Measurements from ENCODE around the gene CDYL2. TPM values are rescaled to one million over a fixed set of nuclear protein-coding genes. Genes with fewer than 3 reads are reported as not detected.

CDYL2 gene
- total and polyA plus RNA-seq, 2 donors (not counting 3 experiments of a cell fraction or from before 2014, with no cell fraction given) = 7.1 to 71.3 TPM

DNA sequence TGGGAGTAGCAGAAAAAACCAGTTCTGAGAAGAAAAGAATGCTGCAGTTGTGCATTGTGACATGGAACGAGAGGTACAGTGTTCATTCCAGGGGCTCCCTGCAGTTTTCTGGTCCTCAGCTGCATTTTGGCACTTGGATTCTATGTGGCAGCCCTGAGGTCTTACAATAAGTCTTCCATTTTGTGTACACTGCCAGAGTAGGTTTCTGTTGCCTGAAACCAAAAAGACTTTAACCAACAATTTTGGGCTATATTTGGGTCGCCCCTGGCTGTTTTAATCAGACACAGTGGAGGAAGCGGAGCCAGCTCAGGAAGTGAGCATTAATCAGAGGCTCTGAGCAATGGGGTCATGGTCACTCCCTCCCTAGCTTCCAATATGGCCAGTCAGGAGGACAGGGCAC is 247.9 kb downstream of the CDYL2 start:
- Histone ChIP-seq H3K27ac (ENCODE audit: insufficient read depth, low read depth, low read length) (no peak overlapping the region), H3K9me3 (replicated peaks; ENCODE audit: control insufficient read depth, insufficient read depth, low read length) (no peaks in the 10 kb centered on the region), H3K4me3 (replicated peaks in 1 of 3; ENCODE audit: insufficient read depth in 1 of 3, low read depth in 1 of 3, low read length in 3 of 3) (no peak overlapping the region), H3K36me3 (ENCODE audit: control insufficient read depth in 2 of 2, extremely low read depth in 1 of 2, insufficient read depth in 2 of 2, low read length in 2 of 2) (no peaks in the 10 kb centered on the region), H3K79me2 (ENCODE audit: control insufficient read depth, insufficient read depth, low read length) (no peaks in the 10 kb centered on the region), H3K27me3 (ENCODE audit: control insufficient read depth in 2 of 2, insufficient read depth in 2 of 2, low read length in 2 of 2) (peaks cover 5 to 7% of the 10 kb centered on the region in 2 experiments), H3K9ac (replicated peaks; ENCODE audit: extremely low read depth, insufficient read depth, low read length) (no peak overlapping the region), H4K20me1 (replicated peaks; ENCODE audit: control insufficient read depth, extremely low read depth, insufficient read depth, low read length) (no peaks in the 10 kb centered on the region), H3K4me1 (ENCODE audit: control insufficient read depth, extremely low read depth, insufficient read depth, low read length) (no peaks in the 10 kb centered on the region), H3K9me1 (replicated peaks; ENCODE audit: control insufficient read depth, extremely low read depth, insufficient read depth, low read length) (no peaks in the 10 kb centered on the region), H2AFZ (ENCODE audit: low read depth, low read length) (no peak overlapping the region), H3K4me2 (ENCODE audit: insufficient read depth, low read length) (no peak overlapping the region)
- POLR2A ChIA-PET = no interaction called here
- BruUV-seq (replicated peaks) = no TSS peak
- CTCF ChIA-PET = no interaction called here
- FAIRE-seq (no peak), DNase-seq (ENCODE audit: low read depth, low spot score) (no peak)
- TF ChIP-seq, protein P1, sequence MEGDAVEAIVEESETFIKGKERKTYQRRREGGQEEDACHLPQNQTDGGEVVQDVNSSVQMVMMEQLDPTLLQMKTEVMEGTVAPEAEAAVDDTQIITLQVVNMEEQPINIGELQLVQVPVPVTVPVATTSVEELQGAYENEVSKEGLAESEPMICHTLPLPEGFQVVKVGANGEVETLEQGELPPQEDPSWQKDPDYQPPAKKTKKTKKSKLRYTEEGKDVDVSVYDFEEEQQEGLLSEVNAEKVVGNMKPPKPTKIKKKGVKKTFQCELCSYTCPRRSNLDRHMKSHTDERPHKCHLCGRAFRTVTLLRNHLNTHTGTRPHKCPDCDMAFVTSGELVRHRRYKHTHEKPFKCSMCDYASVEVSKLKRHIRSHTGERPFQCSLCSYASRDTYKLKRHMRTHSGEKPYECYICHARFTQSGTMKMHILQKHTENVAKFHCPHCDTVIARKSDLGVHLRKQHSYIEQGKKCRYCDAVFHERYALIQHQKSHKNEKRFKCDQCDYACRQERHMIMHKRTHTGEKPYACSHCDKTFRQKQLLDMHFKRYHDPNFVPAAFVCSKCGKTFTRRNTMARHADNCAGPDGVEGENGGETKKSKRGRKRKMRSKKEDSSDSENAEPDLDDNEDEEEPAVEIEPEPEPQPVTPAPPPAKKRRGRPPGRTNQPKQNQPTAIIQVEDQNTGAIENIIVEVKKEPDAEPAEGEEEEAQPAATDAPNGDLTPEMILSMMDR (IDR thresholded peaks at IDR 0.05; ENCODE audit: extremely low read depth in 1 of 2, insufficient read depth in 1 of 2, low read depth in 1 of 2, low read length in 2 of 2) = no peak
- TF ChIP-seq GATA2 (IDR thresholded peaks at IDR 0.05; ENCODE audit: insufficient read depth, insufficient read length, low read depth, low read length) = no peak
- no peak for TF ChIP-seq POLR2A (IDR thresholded peaks at IDR 0.05; ENCODE audit: low read depth, low read length)
- no peak for TF ChIP-seq POLR2AphosphoS5 (IDR thresholded peaks at IDR 0.05; ENCODE audit: insufficient read depth, low read depth, low read length)
- TF ChIP-seq JUN (IDR thresholded peaks at IDR 0.05; ENCODE audit: borderline replicate concordance, insufficient read depth, insufficient read length, low read depth) = no peak
- TF ChIP-seq, protein P2, sequence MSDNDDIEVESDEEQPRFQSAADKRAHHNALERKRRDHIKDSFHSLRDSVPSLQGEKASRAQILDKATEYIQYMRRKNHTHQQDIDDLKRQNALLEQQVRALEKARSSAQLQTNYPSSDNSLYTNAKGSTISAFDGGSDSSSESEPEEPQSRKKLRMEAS (IDR thresholded peaks at IDR 0.05; ENCODE audit: insufficient read depth, insufficient read length) = no peak
- TF ChIP-seq MYC (IDR thresholded peaks at IDR 0.05; ENCODE audit: low read depth, low read length) = no peak
- TF ChIP-seq EZH2 (IDR thresholded peaks at IDR 0.05; ENCODE audit: borderline replicate concordance, low read depth, low read length, severe bottlenecking) = no peak
- no peak for TF ChIP-seq FOS (IDR thresholded peaks at IDR 0.05; ENCODE audit: borderline replicate concordance, insufficient read depth, low read length)
- intact Hi-C loops (cut with micrococcal nuclease) = no loop called here
- dilution Hi-C loops (cut with MboI; ENCODE audit: extremely low pct_ligation_motif_present, low sequenced_read_pairs) = no loop called here
